ENCODE measurements around the gene NTHL1.
A peak's percentile ranks its signal among the peaks of the same experiment; 100 is the strongest.
"Not testable (repeated sequence)": the region's sequence is repeated elsewhere in the genome, so short reads cannot be mapped to it uniquely, and the experiment has no call there.

The NTHL1 gene

GRCh38 chr16:2039274-2040031, 8.2 kb downstream of the NTHL1 start:
- Histone ChIP-seq H3K9me3 (ENCODE audit: control insufficient read depth in 2 of 2, low read length in 2 of 2) (no peaks in the 10 kb centered on the region), H3K9ac (ENCODE audit: low read length in 2 of 2) (no peak overlapping the region), H3K27me3 (ENCODE audit: control insufficient read depth in 1 of 2, insufficient read depth in 2 of 2, low read length in 2 of 2) (no peaks in the 10 kb centered on the region), H3K27ac (ENCODE audit: low read length) (peak overlapping the region; percentile 46), H3K4me1 (ENCODE audit: control insufficient read depth, insufficient read depth, low read length) (peaks cover 65% of the 10 kb centered on the region), H3K36me3 (ENCODE audit: control insufficient read depth in 2 of 2, insufficient read depth in 2 of 2, low read length in 2 of 2) (peaks cover 0 to 2% of the 10 kb centered on the region in 2 donors), H3K4me3 (ENCODE audit: low read length in 2 of 2) (peak overlapping the region in 1 of 2 donors; percentile 35)

GRCh38 chr16:2038382-2039231, 9.0 kb downstream of the NTHL1 start:
- H3K27ac ChIP-seq (ENCODE audit: low read length), result peak overlapping the region; percentile 46
- no peaks in the 10 kb centered on the region for H3K9me3 ChIP-seq (ENCODE audit: control insufficient read depth in 2 of 2, low read length in 2 of 2)
- H3K4me3 ChIP-seq (ENCODE audit: low read length in 2 of 2), result peak overlapping the region in 1 of 2 donors; percentile 40
- peaks cover 71% of the 10 kb centered on the region for H3K4me1 ChIP-seq (ENCODE audit: control insufficient read depth, insufficient read depth, low read length)
- peaks cover 0 to 2% of the 10 kb centered on the region in 2 donors for H3K36me3 ChIP-seq (ENCODE audit: control insufficient read depth in 2 of 2, insufficient read depth in 2 of 2, low read length in 2 of 2)
- H3K9ac ChIP-seq (ENCODE audit: low read length in 2 of 2), result no peak overlapping the region
- no peaks in the 10 kb centered on the region for H3K27me3 ChIP-seq (ENCODE audit: control insufficient read depth in 1 of 2, insufficient read depth in 2 of 2, low read length in 2 of 2)

- peak overlapping the region; percentile 24 for H3K27ac ChIP-seq (ENCODE audit: low read length)
- H3K27me3 ChIP-seq (ENCODE audit: control insufficient read depth in 1 of 2, insufficient read depth in 2 of 2, low read length in 2 of 2), result no peaks in the 10 kb centered on the region
- peaks cover 71% of the 10 kb centered on the region for H3K4me1 ChIP-seq (ENCODE audit: control insufficient read depth, insufficient read depth, low read length)
- H3K9ac ChIP-seq (ENCODE audit: low read length in 2 of 2), result no peak overlapping the region
- H3K36me3 ChIP-seq (ENCODE audit: control insufficient read depth in 2 of 2, insufficient read depth in 2 of 2, low read length in 2 of 2), result no peaks in the 10 kb centered on the region
- no peak overlapping the region for H3K4me3 ChIP-seq (ENCODE audit: low read length in 2 of 2)
- no peaks in the 10 kb centered on the region for H3K9me3 ChIP-seq (ENCODE audit: control insufficient read depth in 2 of 2, low read length in 2 of 2)
Observed at GRCh38 chr16:2037647-2038381, 9.8 kb downstream of the NTHL1 start.

- no peaks in the 10 kb centered on the region for H3K27me3 ChIP-seq (ENCODE audit: control insufficient read depth in 1 of 2, insufficient read depth in 2 of 2, low read length in 2 of 2)
- no peaks in the 10 kb centered on the region for H3K9me3 ChIP-seq (ENCODE audit: control insufficient read depth in 2 of 2, low read length in 2 of 2)
- H3K4me3 ChIP-seq (ENCODE audit: low read length in 2 of 2), result no peak overlapping the region
- no peaks in the 10 kb centered on the region for H3K36me3 ChIP-seq (ENCODE audit: control insufficient read depth in 2 of 2, insufficient read depth in 2 of 2, low read length in 2 of 2)
- H3K27ac ChIP-seq (ENCODE audit: low read length), result peak overlapping the region; percentile 78
- no peak overlapping the region for H3K9ac ChIP-seq (ENCODE audit: low read length in 2 of 2)
- peaks cover 76% of the 10 kb centered on the region for H3K4me1 ChIP-seq (ENCODE audit: control insufficient read depth, insufficient read depth, low read length)
Observed at GRCh38 chr16:2037115-2037514, 10.5 kb downstream of the NTHL1 start.

GRCh38 chr16:2036200-2036966, 11.3 kb downstream of the NTHL1 start:
- peak overlapping the region; percentile 32 to 62 for H3K9ac ChIP-seq (ENCODE audit: low read length in 2 of 2)
- no peaks in the 10 kb centered on the region for H3K36me3 ChIP-seq (ENCODE audit: control insufficient read depth in 2 of 2, insufficient read depth in 2 of 2, low read length in 2 of 2)
- H3K9me3 ChIP-seq (ENCODE audit: control insufficient read depth in 2 of 2, low read length in 2 of 2), result no peaks in the 10 kb centered on the region
- peak overlapping the region in 1 of 2 donors; percentile 47 for H3K4me3 ChIP-seq (ENCODE audit: low read length in 2 of 2)
- peaks cover 73% of the 10 kb centered on the region for H3K4me1 ChIP-seq (ENCODE audit: control insufficient read depth, insufficient read depth, low read length)
- H3K27ac ChIP-seq (ENCODE audit: low read length), result peak overlapping the region; percentile 78
- H3K27me3 ChIP-seq (ENCODE audit: control insufficient read depth in 1 of 2, insufficient read depth in 2 of 2, low read length in 2 of 2), result no peaks in the 10 kb centered on the region

- H3K9me3 ChIP-seq (ENCODE audit: control insufficient read depth in 2 of 2, low read length in 2 of 2), result no peaks in the 10 kb centered on the region
- peak overlapping the region; percentile 32 to 62 for H3K9ac ChIP-seq (ENCODE audit: low read length in 2 of 2)
- H3K4me3 ChIP-seq (ENCODE audit: low read length in 2 of 2), result peak overlapping the region in 1 of 2 donors; percentile 47
- no peaks in the 10 kb centered on the region for H3K27me3 ChIP-seq (ENCODE audit: control insufficient read depth in 1 of 2, insufficient read depth in 2 of 2, low read length in 2 of 2)
- H3K27ac ChIP-seq (ENCODE audit: low read length), result peak overlapping the region; percentile 78
- peaks cover 73% of the 10 kb centered on the region for H3K4me1 ChIP-seq (ENCODE audit: control insufficient read depth, insufficient read depth, low read length)
- H3K36me3 ChIP-seq (ENCODE audit: control insufficient read depth in 2 of 2, insufficient read depth in 2 of 2, low read length in 2 of 2), result no peaks in the 10 kb centered on the region
Observed at GRCh38 chr16:2035431-2036199, 12.0 kb downstream of the NTHL1 start.

GRCh38 chr16:2034696-2035430, 12.8 kb downstream of the NTHL1 start:
- peak overlapping the region; percentile 22 to 29 for H3K9ac ChIP-seq (ENCODE audit: low read length in 2 of 2)

GRCh38 chr16:2033909-2034695, 13.5 kb downstream of the NTHL1 start:
- not testable (repeated sequence) for H3K27me3 ChIP-seq (ENCODE audit: control insufficient read depth in 1 of 2, insufficient read depth in 2 of 2, low read length in 2 of 2); H3K36me3 ChIP-seq (ENCODE audit: control insufficient read depth in 2 of 2, insufficient read depth in 2 of 2, low read length in 2 of 2); H3K9me3 ChIP-seq (ENCODE audit: control insufficient read depth in 2 of 2, low read length in 2 of 2)
- Histone ChIP-seq H3K4me3 (ENCODE audit: low read length in 2 of 2) (peak overlapping the region; percentile 59 to 69), H3K4me1 (ENCODE audit: control insufficient read depth, insufficient read depth, low read length) (peaks cover 66% of the 10 kb centered on the region), H3K27ac (ENCODE audit: low read length) (peak overlapping the region; percentile 90), H3K9ac (ENCODE audit: low read length in 2 of 2) (peak overlapping the region; percentile 58)

More at GRCh38 chr16:2034696-2035430, 12.8 kb downstream of the NTHL1 start:
- Histone ChIP-seq H3K27ac (ENCODE audit: low read length) (peak overlapping the region; percentile 78), H3K27me3 (ENCODE audit: control insufficient read depth in 1 of 2, insufficient read depth in 2 of 2, low read length in 2 of 2) (no peaks in the 10 kb centered on the region), H3K36me3 (ENCODE audit: control insufficient read depth in 2 of 2, insufficient read depth in 2 of 2, low read length in 2 of 2) (peaks cover 0 to 1% of the 10 kb centered on the region in 2 donors), H3K9me3 (ENCODE audit: control insufficient read depth in 2 of 2, low read length in 2 of 2) (no peaks in the 10 kb centered on the region), H3K4me3 (ENCODE audit: low read length in 2 of 2) (peak overlapping the region in 1 of 2 donors; percentile 47), H3K4me1 (ENCODE audit: control insufficient read depth, insufficient read depth, low read length) (peaks cover 74% of the 10 kb centered on the region)

Data from stomach smooth muscle (tissue), 2 donors.